TTC549 (cell line): Measurements from ENCODE around the gene HBQ1.
"Not testable (repeated sequence)": the region's sequence is repeated elsewhere in the genome, so short reads cannot be mapped to it uniquely, and the experiment has no call there.

Source experiments
- FAIRE-seq: peaks from 2 replicates; lab custom pipeline; 2012; peaks lifted over from hg19 to GRCh38; lab: Jason Lieb, UNC

The HBQ1 gene

DNA sequence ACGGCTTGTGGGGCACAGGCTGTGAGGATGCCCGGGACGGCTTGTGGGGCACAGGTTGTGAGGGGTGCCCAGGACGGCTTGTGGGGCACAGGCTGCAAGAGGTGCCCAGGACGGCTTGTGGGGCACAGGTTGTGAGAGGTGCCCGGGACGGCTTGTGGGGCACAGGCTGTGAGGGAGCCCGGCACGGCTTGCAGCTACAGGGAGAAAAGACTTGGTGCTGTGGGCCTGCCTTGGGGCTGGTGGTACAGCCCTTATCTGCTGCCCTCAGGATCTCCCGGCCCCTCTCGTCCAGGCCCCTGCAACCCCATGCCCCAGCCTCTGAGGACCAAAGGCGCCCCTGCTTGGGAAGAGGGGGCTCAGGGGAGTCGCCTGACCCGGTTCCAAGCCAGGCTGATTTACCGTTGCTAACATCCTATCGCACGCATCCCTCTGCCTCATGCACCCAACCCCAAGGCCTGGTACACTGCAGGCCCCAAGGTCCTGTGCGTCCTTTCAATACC, 19.5 kb upstream of the HBQ1 start:
- FAIRE-seq, result no peak

- no peak for FAIRE-seq
These were observed 17.8 kb upstream of the HBQ1 start for GRCh38 chr16:162271-162991.

- not testable (repeated sequence) for FAIRE-seq
These were observed 17.1 kb upstream of the HBQ1 start for GRCh38 chr16:163139-163538.

DNA sequence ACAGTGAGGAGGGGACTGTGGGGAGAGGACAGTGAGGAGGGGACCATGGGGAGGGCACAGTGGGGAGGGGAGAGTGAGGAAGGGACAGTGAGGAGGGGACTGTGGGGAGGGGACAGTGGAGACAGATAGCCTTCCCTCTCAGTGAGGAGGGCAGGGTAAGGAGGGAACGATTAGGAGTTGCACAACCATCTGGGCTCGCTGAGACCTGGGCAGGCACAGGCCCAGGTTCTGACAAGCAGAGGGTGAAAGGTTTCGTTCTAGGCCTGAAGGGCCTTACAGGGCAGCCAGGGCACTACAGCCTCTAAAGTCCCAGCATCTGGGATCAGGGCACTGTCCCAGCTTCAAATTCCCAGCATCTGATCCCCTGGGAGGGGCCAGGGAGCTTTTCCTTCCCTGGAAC, 16.6 kb upstream of the HBQ1 start:
- FAIRE-seq, result not testable (repeated sequence)

- FAIRE-seq, result not testable (repeated sequence)
These were observed 16.0 kb upstream of the HBQ1 start for GRCh38 chr16:164134-164823.

DNA sequence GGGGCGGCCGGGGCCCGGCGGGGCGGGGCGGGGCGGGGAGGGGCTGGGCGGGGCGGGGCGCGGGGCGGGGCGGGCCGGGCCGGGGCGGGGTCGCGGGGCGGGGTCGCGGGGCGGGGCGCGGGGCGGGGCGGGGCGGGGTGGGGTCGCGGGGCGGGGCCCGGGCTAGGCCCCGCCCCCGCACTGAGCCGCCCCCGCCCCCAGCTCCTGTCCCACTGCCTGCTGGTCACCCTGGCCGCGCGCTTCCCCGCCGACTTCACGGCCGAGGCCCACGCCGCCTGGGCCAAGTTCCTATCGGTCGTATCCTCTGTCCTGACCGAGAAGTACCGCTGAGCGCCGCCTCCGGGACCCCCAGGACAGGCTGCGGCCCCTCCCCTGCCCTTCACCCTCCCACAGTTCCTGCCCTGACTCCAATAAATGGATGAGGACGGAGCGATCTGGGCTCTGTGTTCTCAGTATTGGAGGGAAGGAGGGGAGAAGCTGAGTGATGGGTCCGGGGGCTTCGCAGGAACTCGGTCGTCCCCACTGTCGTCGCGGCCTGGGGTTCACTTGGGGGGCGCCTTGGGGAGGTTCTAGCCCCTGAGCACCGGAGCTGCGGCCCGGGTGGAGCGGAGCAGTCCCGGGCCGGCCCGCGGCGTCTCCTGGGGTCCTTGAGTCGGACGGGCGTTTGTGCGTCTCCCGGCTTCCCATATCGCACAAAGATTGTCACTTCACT, 15.3 kb upstream of the HBQ1 start:
- FAIRE-seq, result no peak

- FAIRE-seq, result no peak
These were observed 14.5 kb upstream of the HBQ1 start, which contains the start of gene HBM for GRCh38 chr16:165539-166374. Gene HBM, plus strand, starts transcription at chr16:165978. Its CDS starts 20 bp downstream, at chr16:165998.

GRCh38 chr16:166375-167121, 13.7 kb upstream of the HBQ1 start:
- FAIRE-seq, result no peak

GRCh38 chr16:167122-167690, 13.1 kb upstream of the HBQ1 start:
- FAIRE-seq, result no peak

DNA sequence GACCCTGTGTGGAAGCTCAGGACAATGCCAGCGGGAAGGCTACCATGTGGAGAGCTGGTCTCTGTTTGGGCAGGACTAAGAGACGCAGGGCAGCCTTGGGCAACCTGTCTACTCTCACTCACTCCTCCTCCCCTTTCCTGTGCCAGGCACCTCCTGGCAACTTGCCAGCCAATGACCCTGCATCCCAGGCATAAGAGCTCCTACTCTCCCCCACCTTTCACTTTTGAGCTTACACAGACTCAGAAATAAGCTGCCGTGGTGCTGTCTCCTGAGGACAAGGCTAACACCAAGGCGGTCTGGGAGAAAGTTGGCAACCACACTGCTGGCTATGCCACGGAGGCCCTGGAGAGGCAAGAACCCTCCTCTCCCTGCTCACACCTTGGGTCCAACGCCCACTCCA, 11.8 kb upstream of the HBQ1 start:
- FAIRE-seq, result no peak

DNA sequence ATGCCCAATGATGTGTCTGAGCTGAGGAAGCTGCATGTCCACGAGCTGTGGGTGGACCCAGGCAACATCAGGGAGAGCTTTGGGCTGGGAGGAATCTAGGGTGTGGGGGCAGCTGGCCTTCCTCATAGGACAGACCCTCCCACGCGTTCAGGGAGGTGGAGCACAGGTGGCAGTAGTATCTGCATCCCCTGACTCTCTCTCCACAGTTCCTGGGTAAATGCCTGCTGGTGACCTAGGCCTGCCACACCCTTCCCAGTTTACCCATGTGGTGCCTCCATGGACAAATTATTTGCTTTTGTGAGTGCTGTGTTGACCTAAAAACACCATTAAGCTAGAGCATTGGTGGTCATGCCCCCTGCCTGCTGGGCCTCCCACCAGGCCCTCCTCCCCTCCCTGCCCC, 11.2 kb upstream of the HBQ1 start:
- FAIRE-seq, result no peak

DNA sequence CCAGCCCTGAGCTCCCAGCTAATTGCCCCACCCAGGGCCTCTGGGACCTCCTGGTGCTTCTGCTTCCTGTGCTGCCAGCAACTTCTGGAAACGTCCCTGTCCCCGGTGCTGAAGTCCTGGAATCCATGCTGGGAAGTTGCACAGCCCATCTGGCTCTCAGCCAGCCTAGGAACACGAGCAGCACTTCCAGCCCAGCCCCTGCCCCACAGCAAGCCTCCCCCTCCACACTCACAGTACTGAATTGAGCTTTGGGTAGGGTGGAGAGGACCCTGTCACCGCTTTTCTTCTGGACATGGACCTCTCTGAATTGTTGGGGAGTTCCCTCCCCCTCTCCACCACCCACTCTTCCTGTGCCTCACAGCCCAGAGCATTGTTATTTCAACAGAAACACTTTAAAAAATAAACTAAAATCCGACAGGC, 10.2 kb upstream of the HBQ1 start:
- FAIRE-seq, result not testable (repeated sequence)

- no peak for FAIRE-seq
These were observed 9.5 kb upstream of the HBQ1 start for GRCh38 chr16:170788-171187.

- not testable (repeated sequence) for FAIRE-seq
These were observed 7.8 kb upstream of the HBQ1 start, which contains the start of gene HBA2 for GRCh38 chr16:172374-172941. Gene HBA2, plus strand, starts transcription at chr16:172876. Its CDS starts 37 bp downstream, at chr16:172913.

GRCh38 chr16:173211-173854, 6.9 kb upstream of the HBQ1 start:
- not testable (repeated sequence) for FAIRE-seq

- not testable (repeated sequence) for FAIRE-seq
These were observed 6.1 kb upstream of the HBQ1 start for GRCh38 chr16:173928-174769.

- no peak for FAIRE-seq
These were observed 5.0 kb upstream of the HBQ1 start for GRCh38 chr16:175011-175949.

DNA sequence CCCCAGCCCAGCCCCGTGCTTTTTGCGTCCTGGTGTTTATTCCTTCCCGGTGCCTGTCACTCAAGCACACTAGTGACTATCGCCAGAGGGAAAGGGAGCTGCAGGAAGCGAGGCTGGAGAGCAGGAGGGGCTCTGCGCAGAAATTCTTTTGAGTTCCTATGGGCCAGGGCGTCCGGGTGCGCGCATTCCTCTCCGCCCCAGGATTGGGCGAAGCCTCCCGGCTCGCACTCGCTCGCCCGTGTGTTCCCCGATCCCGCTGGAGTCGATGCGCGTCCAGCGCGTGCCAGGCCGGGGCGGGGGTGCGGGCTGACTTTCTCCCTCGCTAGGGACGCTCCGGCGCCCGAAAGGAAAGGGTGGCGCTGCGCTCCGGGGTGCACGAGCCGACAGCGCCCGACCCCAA, 4.3 kb upstream of the HBQ1 start:
- not testable (repeated sequence) for FAIRE-seq
